Transverse colon (tissue), 4 donors: ENCODE measurements around the gene LIMS1. TPM values are rescaled to one million over a fixed set of nuclear protein-coding genes. Genes with fewer than 3 reads are reported as not detected.
"Not testable (repeated sequence)": the region's sequence is repeated elsewhere in the genome, so short reads cannot be mapped to it uniquely, and the experiment has no call there.

ENCODE experiments used
- DNase-seq: peaks from one replicate; pipeline ENCODE4 v3.0.0-alpha.2; 2019
- H3K27ac ChIP-seq, 4 donors: fragments of 200-600 bp; sonication (generic); 2 replicates each; pipeline ENCODE4 v1.5.1; 2016 to 2018; ENCODE audit warnings: inconsistent platforms in 4 of 4
- H3K27me3 ChIP-seq: fragments of 200-600 bp; sonication (generic); 2 replicates; pipeline ENCODE4 v1.5.1; 2017; ENCODE audit warnings: inconsistent platforms
- H3K36me3 ChIP-seq, 4 donors: fragments of 200-600 bp; sonication (generic); 2 replicates each; pipeline ENCODE4 v1.5.1; 2017 to 2019; ENCODE audit warnings: inconsistent platforms in 4 of 4
- H3K4me1 ChIP-seq, 4 donors: fragments of 200-600 bp; sonication (generic); 2 replicates each; pipeline ENCODE4 v1.5.1; 2017 to 2020; ENCODE audit warnings: inconsistent platforms in 4 of 4
- H3K4me3 ChIP-seq, 4 donors: fragments of 200-600 bp; sonication (generic); 1 replicate in 1 of 4; 2 replicates in 3 of 4; pipeline versions ENCODE4 v1.5.1 to v1.6.1; 2017 to 2019; ENCODE audit warnings: inconsistent platforms in 4 of 4
- H3K9me3 ChIP-seq, 2 donors: fragments of 200-600 bp; sonication (generic); 2 replicates each; pipeline ENCODE4 v1.5.1; 2017 to 2019; ENCODE audit warnings: inconsistent platforms in 2 of 2
- POLR2AphosphoS5 ChIP-seq, 3 donors: sonication (generic); formaldehyde crosslinking; IDR thresholded peaks; one replicate each; pipeline ENCODE4 v1.6.1; 2016; ENCODE audit warnings: antibody characterized with exemption in 3 of 3
- WGBS, 2 donors: methylation state at CpG; one replicate each; pipeline ENCODE4 v1.1.5; 2018; ENCODE audit warnings: low coverage in 1 of 2; 5-methylcytosine and 5-hydroxymethylcytosine counted together
- in situ Hi-C, 4 donors: fragments of 200-750 bp; cut with MboI; loops; one replicate each; pipeline versions ENCODE4 v1.15.0 to v1.15.1; 2017; ENCODE audit warnings: low sequenced_read_pairs in 3 of 4, low pct_ligation_motif_present in 1 of 4, low pct_unique_long_range_greater_than_20kb in 1 of 4
- intact Hi-C: fragments of 100-400 bp; cut with DNase I; formaldehyde crosslinking; loops from one replicate; pipeline ENCODE4 v1.15.1; 2023; ENCODE audit warnings: low total_unique reads
- total RNA-seq, 4 donors: library from RNA; depleted of rRNA; stranded (reverse); fragments of >200 nt; gene quantifications; one replicate each; pipeline ENCODE4 v1.1.0, GENCODE V29; 2016

Gene LIMS1
- total RNA-seq, 4 donors from 2014 or later = 4.5 to 41.0 (median 24.1) TPM

DNA sequence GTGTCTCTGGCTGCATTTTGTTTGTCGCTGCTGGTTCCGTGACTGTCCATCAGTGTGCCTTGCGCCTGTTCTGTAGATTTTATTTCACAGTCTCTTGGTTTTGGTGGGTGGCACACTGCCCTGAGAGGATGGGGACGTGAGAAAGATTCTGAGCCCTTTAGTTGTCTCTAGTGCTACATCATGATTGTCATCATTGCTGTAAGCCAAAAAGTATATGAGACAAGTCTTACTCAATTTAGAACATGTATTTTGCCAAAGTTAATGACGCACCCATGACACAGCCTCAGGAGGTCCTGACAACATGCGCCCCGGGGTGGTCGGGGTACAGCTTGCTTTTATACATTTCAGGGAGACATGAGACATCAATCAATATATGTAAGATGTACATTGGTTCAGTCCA lies 119.2 kb downstream of the LIMS1 start:
- in situ Hi-C loops, DNase-seq, H3K9me3 ChIP-seq, H3K4me3 ChIP-seq, H3K27ac ChIP-seq, H3K27me3 ChIP-seq, H3K36me3 ChIP-seq, intact Hi-C loops: not testable (repeated sequence)
- H3K4me1 ChIP-seq = peaks cover 0 to 11% (median 0%) of the 10 kb centered on the region in 4 donors
- WGBS, 2 donors = no CpG with 5 or more reads among the region's 8 CpGs

DNA sequence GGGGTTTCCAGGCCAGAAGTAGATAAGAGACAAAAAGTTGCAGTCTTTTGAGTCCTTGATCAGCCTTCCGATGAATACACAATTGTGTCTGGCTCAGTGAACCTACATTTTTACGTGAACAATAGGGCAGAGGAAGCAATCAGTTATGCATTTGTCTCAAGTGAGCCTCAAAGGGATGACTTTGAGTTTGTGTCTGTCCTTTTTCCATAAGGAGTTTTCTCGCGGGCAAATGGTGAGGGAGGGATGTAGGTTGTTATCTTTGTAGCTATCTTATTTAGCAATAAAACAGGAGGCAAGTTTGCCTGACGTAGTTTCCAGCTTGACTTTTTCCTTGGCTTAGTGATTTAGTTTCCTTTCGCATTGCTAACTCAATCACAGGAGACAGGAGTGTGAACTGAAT lies 119.6 kb downstream of the LIMS1 start:
- intact Hi-C loops, in situ Hi-C loops, DNase-seq, H3K9me3 ChIP-seq, H3K4me3 ChIP-seq, H3K27me3 ChIP-seq, H3K36me3 ChIP-seq: not testable (repeated sequence)
- 52% methylated on average over 5 of the region's 6 CpGs; no CpG with 5 or more reads in 1 of the 2 donors for WGBS, 2 donors
- peaks cover 0 to 11% (median 0%) of the 10 kb centered on the region in 4 donors for H3K4me1 ChIP-seq
- peak overlapping the region; percentile 52 to 78 (median 71) for H3K27ac ChIP-seq

DNA sequence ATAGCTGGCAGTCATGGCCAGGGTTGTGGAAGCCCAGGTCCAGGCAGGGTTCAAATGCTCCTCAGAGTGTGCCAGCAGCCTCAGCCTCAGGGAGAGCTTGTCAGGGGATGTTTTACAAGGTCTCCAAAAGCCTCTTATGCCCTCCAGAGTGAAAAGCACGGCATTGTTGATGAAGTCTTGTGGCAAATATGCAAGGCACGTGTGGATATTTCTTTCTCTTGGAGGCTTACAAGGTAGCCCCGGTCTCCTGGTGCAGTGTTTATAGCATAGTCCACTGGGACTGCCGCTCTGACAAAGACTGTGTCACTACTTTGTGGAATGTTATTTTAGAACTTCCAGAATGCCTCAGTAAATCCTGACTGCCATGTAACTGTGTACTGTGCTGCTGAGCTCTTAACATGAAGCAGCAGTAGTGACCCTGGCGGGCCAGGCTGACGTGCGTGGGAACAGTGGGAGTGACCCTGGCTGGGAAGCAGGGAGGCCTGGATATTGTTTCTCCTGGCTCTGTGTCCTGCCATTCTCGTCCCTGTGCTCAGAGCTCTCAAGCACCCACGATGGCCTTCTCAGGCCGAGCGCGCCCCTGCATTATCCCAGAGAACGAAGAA lies 120.4 kb downstream of the LIMS1 start:
- H3K36me3 ChIP-seq, H3K9me3 ChIP-seq, H3K27me3 ChIP-seq, in situ Hi-C loops, H3K4me3 ChIP-seq, intact Hi-C loops: not testable (repeated sequence)
- H3K27ac ChIP-seq = peak overlapping the region; percentile 52 to 78 (median 71)
- peak in 1 of 3 donors; percentile 55 for TF ChIP-seq POLR2AphosphoS5 (IDR thresholded peaks at IDR 0.05)
- peaks cover 0 to 11% (median 0%) of the 10 kb centered on the region in 4 donors for H3K4me1 ChIP-seq
- WGBS, 2 donors = 58% methylated on average over 4 of the region's 13 CpGs; no CpG with 5 or more reads in 1 of the 2 donors
- DNase-seq = peak; percentile 37

DNA sequence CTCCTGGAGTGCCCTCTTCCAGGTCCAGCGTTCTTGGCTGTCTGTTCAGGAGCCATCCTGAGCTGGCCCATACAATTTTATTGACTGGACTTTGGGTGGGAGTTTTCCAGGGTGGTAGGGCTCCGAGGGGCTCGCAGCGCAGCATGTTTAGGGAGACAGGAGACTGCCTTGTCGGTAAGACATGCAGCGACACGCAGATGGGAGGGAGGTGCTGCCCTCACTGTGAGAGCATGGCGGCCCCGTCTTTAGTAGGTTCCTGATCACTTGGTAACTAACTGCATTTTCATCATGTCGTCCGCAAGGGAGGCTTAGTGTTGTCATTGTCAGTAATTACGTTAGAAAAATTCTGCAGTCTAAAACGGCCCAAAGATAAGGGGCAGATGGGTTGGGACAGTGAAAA lies 121.0 kb downstream of the LIMS1 start:
- H3K27ac ChIP-seq, H3K4me3 ChIP-seq, H3K9me3 ChIP-seq, DNase-seq, H3K27me3 ChIP-seq, intact Hi-C loops, H3K36me3 ChIP-seq, in situ Hi-C loops: not testable (repeated sequence)
- WGBS, 2 donors = no CpG with 5 or more reads among the region's 13 CpGs
- H3K4me1 ChIP-seq = peaks cover 0 to 11% (median 0%) of the 10 kb centered on the region in 4 donors

DNA sequence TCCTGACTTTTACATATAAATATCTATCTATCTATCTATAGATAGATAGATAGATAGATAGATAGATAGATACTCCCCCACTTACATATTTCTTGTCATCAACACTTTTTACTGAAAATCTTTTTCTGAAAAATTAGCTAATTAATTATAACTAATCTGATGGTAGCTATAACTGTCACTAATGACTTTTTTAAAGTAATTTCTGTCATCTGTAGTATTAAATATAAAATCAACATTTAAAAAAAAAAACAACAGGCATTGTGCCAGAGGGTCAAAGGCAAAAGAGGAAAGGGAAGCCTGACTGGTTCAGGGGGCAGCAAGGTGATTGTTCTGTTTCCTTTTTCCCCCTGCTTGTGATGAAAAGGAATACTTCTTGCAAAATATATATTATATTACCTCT lies 122.0 kb downstream of the LIMS1 start:
- H3K4me3 ChIP-seq, in situ Hi-C loops, DNase-seq, intact Hi-C loops, H3K27ac ChIP-seq, H3K4me1 ChIP-seq, H3K36me3 ChIP-seq, H3K27me3 ChIP-seq, H3K9me3 ChIP-seq: not testable (repeated sequence)

DNA sequence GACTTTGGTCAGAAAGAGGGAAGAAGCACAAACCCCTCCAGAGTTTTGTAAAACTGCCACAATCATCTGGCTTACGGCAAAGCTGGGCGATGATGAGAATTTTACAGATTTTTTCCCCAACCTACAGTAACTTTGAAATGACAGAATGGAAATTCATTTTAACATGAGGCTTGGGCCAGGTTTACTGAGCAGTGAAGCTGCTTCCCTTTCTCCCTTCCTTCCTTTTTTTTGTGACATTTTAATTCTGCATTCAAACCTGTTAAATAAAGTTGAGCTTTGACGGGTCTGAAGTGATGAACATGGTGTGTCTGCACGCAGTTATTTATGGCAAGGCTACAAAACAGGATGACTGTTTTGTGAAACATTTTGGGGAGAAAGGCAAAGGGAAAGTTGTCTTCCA lies 123.2 kb downstream of the LIMS1 start:
- H3K4me3 ChIP-seq, intact Hi-C loops, H3K9me3 ChIP-seq, H3K36me3 ChIP-seq, H3K27ac ChIP-seq, DNase-seq, in situ Hi-C loops, H3K27me3 ChIP-seq: not testable (repeated sequence)
- 74 to 87% methylated on average over 2 to 4 of the region's 4 CpGs for WGBS, 2 donors
- H3K4me1 ChIP-seq = peaks cover 0 to 11% (median 8%) of the 10 kb centered on the region in 4 donors

DNA sequence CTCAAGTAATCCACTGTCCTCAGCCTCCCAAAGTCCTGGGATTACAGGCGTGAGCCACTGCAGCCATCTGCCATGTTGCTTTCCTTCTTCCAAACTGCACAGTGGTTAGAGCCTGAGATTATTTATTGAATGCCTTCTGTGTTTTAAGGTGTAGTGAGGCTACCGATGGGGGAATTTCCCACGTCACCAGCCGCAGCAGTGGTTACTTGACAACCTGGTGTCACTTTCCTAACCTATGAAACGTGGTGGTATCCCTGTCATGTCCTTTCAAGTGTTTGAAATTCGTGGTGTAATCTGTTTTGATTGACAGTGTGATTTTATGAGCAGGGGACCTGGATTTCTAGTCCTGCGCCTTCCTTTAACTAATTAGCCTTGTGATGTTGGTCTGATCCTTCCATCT lies 124.3 kb downstream of the LIMS1 start:
- DNase-seq, H3K4me3 ChIP-seq, H3K27me3 ChIP-seq, H3K27ac ChIP-seq, H3K9me3 ChIP-seq, in situ Hi-C loops, H3K36me3 ChIP-seq, intact Hi-C loops: not testable (repeated sequence)
- peaks cover 0 to 11% (median 8%) of the 10 kb centered on the region in 4 donors for H3K4me1 ChIP-seq
- WGBS, 2 donors = 60% methylated on average over 3 of the region's 7 CpGs; no CpG with 5 or more reads in 1 of the 2 donors

DNA sequence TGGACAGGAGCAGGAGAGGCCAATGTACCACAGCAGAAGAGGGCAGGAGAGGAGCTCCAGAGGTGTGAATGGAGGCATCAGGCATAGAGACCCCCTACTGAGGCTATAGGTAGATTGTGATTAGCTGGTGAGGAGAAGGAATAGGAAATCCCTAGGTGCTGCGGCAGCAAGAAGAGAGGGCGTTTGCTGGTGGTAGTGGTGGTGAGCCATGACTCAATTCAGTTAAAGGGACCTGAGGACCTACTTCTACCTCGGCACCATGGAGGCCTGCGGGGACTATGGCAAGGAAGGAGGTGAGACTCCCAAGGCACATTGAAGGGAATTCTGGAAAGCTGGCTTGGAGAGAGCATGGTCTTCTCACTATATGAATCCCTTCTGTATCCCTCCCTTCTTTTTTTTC lies 127.2 kb downstream of the LIMS1 start:
- intact Hi-C loops, in situ Hi-C loops, H3K36me3 ChIP-seq, H3K9me3 ChIP-seq, H3K4me3 ChIP-seq, DNase-seq, H3K27me3 ChIP-seq: not testable (repeated sequence)
- Histone ChIP-seq H3K4me1 (peaks cover 0 to 11% (median 8%) of the 10 kb centered on the region in 4 donors), H3K27ac (peak overlapping the region; percentile 42 to 67 (median 58))
- WGBS, 2 donors = 54 to 73% methylated on average over 3 to 4 of the region's 4 CpGs
